Activated T-helper 9 cell treated with anti-CD3 and anti-CD28 coated beads, Interleukin-2, amount 50 U/mL, for 16 hours (primary cell): ENCODE measurements around the gene NRG2.

ENCODE experiments used
- DNase-seq: peaks from one replicate; pipeline ENCODE4 v3.0.0-alpha.2; 2020; ENCODE audit warnings: low read depth

The NRG2 gene

GRCh38 chr5:139903450-139903794, 139.7 kb downstream of the NRG2 start:
- DNase-seq: no peak

GRCh38 chr5:139901986-139902385, 141.1 kb downstream of the NRG2 start:
- no peak for DNase-seq

- DNase-seq: no peak
Measured at GRCh38 chr5:139901251-139901575, 141.9 kb downstream of the NRG2 start.

GRCh38 chr5:139900546-139901250, 142.4 kb downstream of the NRG2 start:
- DNase-seq: no peak

GRCh38 chr5:139898981-139899380, 144.1 kb downstream of the NRG2 start:
- DNase-seq: no peak

- no peak for DNase-seq
Measured at GRCh38 chr5:139897982-139898381, 145.1 kb downstream of the NRG2 start.

- DNase-seq: no peak
Measured at GRCh38 chr5:139897342-139897741, 145.8 kb downstream of the NRG2 start.

- no peak for DNase-seq
Measured at GRCh38 chr5:139896718-139897117, 146.4 kb downstream of the NRG2 start.

- DNase-seq: no peak
Measured at GRCh38 chr5:139895647-139896046, 147.5 kb downstream of the NRG2 start.

GRCh38 chr5:139895046-139895445, 148.1 kb downstream of the NRG2 start:
- DNase-seq: no peak

GRCh38 chr5:139893873-139894272, 149.2 kb downstream of the NRG2 start:
- no peak for DNase-seq

- no peak for DNase-seq
Measured at GRCh38 chr5:139889410-139889809, 153.7 kb downstream of the NRG2 start.

GRCh38 chr5:139888370-139888769, 154.7 kb downstream of the NRG2 start:
- DNase-seq: no peak

- DNase-seq: no peak
Measured at GRCh38 chr5:139886213-139886612, 156.9 kb downstream of the NRG2 start.

GRCh38 chr5:139885857-139886208, 157.3 kb downstream of the NRG2 start:
- DNase-seq: no peak

- no peak for DNase-seq
Measured at GRCh38 chr5:139885172-139885856, 157.8 kb downstream of the NRG2 start.

GRCh38 chr5:139884734-139885133, 158.4 kb downstream of the NRG2 start:
- no peak for DNase-seq

- DNase-seq: no peak
Measured at GRCh38 chr5:139884144-139884543, 159.0 kb downstream of the NRG2 start.

GRCh38 chr5:139882961-139883539, 160.0 kb downstream of the NRG2 start:
- DNase-seq: no peak

GRCh38 chr5:139882316-139882715, 160.8 kb downstream of the NRG2 start:
- DNase-seq: no peak

- no peak for DNase-seq
Measured at GRCh38 chr5:139881143-139881733, 161.9 kb downstream of the NRG2 start.

- no peak for DNase-seq
Measured at GRCh38 chr5:139880416-139881142, 162.5 kb downstream of the NRG2 start.

- DNase-seq: no peak
Measured at GRCh38 chr5:139878093-139878492, 165.0 kb downstream of the NRG2 start.
